GM21529 (cell line): Measurements from ENCODE around the gene MAD1L1.

Source experiments
- ATAC-seq: cut with Tn5 transposase; IDR thresholded peaks from one replicate; pipeline ENCODE4 v1.9.1; 2021; ENCODE audit not compliant: unreplicated experiment

Gene MAD1L1

GRCh38 chr7:1918881-1919525 is 313.7 kb downstream of the MAD1L1 start:
- no peak for ATAC-seq

GRCh38 chr7:1918063-1918645 is 314.6 kb downstream of the MAD1L1 start:
- no peak for ATAC-seq

GRCh38 chr7:1917221-1918062 is 315.3 kb downstream of the MAD1L1 start:
- ATAC-seq, result no peak

GRCh38 chr7:1916601-1916970 is 316.2 kb downstream of the MAD1L1 start:
- ATAC-seq, result no peak

GRCh38 chr7:1915956-1916600 is 316.7 kb downstream of the MAD1L1 start:
- no peak for ATAC-seq

GRCh38 chr7:1915326-1915725 is 317.4 kb downstream of the MAD1L1 start:
- no peak for ATAC-seq

GRCh38 chr7:1914743-1915142 is 318.0 kb downstream of the MAD1L1 start:
- ATAC-seq, result no peak

- ATAC-seq, result no peak
Measured at GRCh38 chr7:1914321-1914720, 318.4 kb downstream of the MAD1L1 start.

- ATAC-seq, result no peak
Measured at GRCh38 chr7:1913466-1914282, 319.1 kb downstream of the MAD1L1 start.

- ATAC-seq, result no peak
Measured at GRCh38 chr7:1912593-1913465, 319.9 kb downstream of the MAD1L1 start.

GRCh38 chr7:1911571-1911970 is 321.2 kb downstream of the MAD1L1 start:
- no peak for ATAC-seq

GRCh38 chr7:1910827-1911226 is 321.9 kb downstream of the MAD1L1 start:
- no peak for ATAC-seq

GRCh38 chr7:1910081-1910685 is 322.6 kb downstream of the MAD1L1 start:
- ATAC-seq, result no peak

GRCh38 chr7:1909476-1909875 is 323.3 kb downstream of the MAD1L1 start:
- no peak for ATAC-seq

- no peak for ATAC-seq
Measured at GRCh38 chr7:1908823-1909420, 323.8 kb downstream of the MAD1L1 start.

- ATAC-seq, result no peak
Measured at GRCh38 chr7:1907751-1908365, 324.9 kb downstream of the MAD1L1 start.

- no peak for ATAC-seq
Measured at GRCh38 chr7:1906988-1907745, 325.6 kb downstream of the MAD1L1 start.
